PC-3 (cell line): ENCODE measurements around the gene CCND3. TPM values are rescaled to one million over a fixed set of nuclear protein-coding genes. Genes with fewer than 3 reads are reported as not detected.

Experiments used
- ATAC-seq: fragments of 200-7000 bp; cut with Tn5 transposase; 2 replicates; pipeline ENCODE4 v1.9.1; 2020; ENCODE audit warnings: mild to moderate bottlenecking, moderate library complexity
- BruUV-seq: library from RNA; stranded (reverse); fragments of 400-500 nt; replicated peaks from 2 replicates; lab custom pipeline; 2021; lab: Mats Ljungman, UMichigan
- CTCF ChIA-PET: fragments of 300-600 bp; sonication (Branson Sonifier 250); formaldehyde crosslinking; loops from one replicate; lab custom pipeline; 2022; ENCODE audit warnings: antibody characterized with exemption; lab: Charles Lee
- POLR2A ChIA-PET: fragments of 300-600 bp; sonication (Branson Sonifier 250); formaldehyde crosslinking; loops from one replicate; lab custom pipeline; 2022; ENCODE audit warnings: antibody characterized with exemption; ENCODE audit not compliant: unreplicated experiment; lab: Charles Lee
- DNase-seq: peaks from one replicate; pipeline ENCODE4 v3.0.0-alpha.2; 2015
- H2AFZ ChIP-seq: fragments of 300-600 bp; sonication (generic); 2 replicates; pipeline ENCODE4 v1.6.0; 2016; ENCODE audit warnings: antibody characterized with exemption, low read length
- H3F3A ChIP-seq: fragments of 300-600 bp; sonication (generic); one replicate; pipeline ENCODE4 v1.6.0; 2017; ENCODE audit warnings: antibody characterized with exemption, low read length, control low read depth, mild to moderate bottlenecking; ENCODE audit not compliant: unreplicated experiment
- H3K27ac ChIP-seq: fragments of 300-600 bp; sonication (generic); 2 replicates; pipeline ENCODE4 v1.5.1; 2016; ENCODE audit warnings: mild to moderate bottlenecking, low read length
- H3K27me3 ChIP-seq: fragments of 300-600 bp; sonication (generic); 2 replicates; pipeline ENCODE4 v1.6.1; 2016; ENCODE audit warnings: low read length, mixed read lengths
- H3K36me3 ChIP-seq: fragments of 300-600 bp; sonication (generic); 2 replicates; pipeline ENCODE4 v1.6.1; 2016; ENCODE audit warnings: low read depth, mixed run types, low read length, mixed read lengths
- H3K4me1 ChIP-seq: fragments of 300-600 bp; sonication (generic); 2 replicates; pipeline ENCODE4 v1.5.1; 2016; ENCODE audit warnings: low read length; ENCODE audit not compliant: insufficient read depth
- H3K4me2 ChIP-seq: fragments of 300-600 bp; sonication (generic); 2 replicates; pipeline ENCODE4 v1.6.0; 2016; ENCODE audit warnings: low read length
- H3K4me3 ChIP-seq: fragments of 300-600 bp; sonication (generic); 2 replicates; pipeline ENCODE4 v1.5.1; 2016; ENCODE audit warnings: mild to moderate bottlenecking, low read length, mixed read lengths
- H3K79me2 ChIP-seq: fragments of 300-600 bp; sonication (generic); 2 replicates; pipeline ENCODE4 v1.6.1; 2017; ENCODE audit warnings: low read length, mixed read lengths
- H3K9ac ChIP-seq: fragments of 300-600 bp; sonication (generic); 2 replicates; pipeline ENCODE4 v1.6.0; 2016; ENCODE audit warnings: mild to moderate bottlenecking, low read length
- H3K9me2 ChIP-seq: fragments of 300-600 bp; sonication (generic); replicated peaks from 2 replicates; pipeline ENCODE4 v1.6.1; 2016; ENCODE audit warnings: mixed run types, low read length, mixed read lengths
- H3K9me3 ChIP-seq: fragments of 300-600 bp; sonication (generic); 2 replicates; pipeline ENCODE4 v1.6.1; 2016; ENCODE audit warnings: low read length, mixed read lengths
- H4K20me1 ChIP-seq: fragments of 300-600 bp; sonication (generic); 2 replicates; pipeline ENCODE4 v1.6.1; 2016; ENCODE audit warnings: low read length, mixed read lengths
- CTCF ChIP-seq: fragments of 300-600 bp; sonication (generic); conservative IDR thresholded peaks from 2 replicates; pipeline ENCODE4 v1.5.1; 2017; ENCODE audit warnings: antibody characterized with exemption, low read depth, mild to moderate bottlenecking, low read length
- EZH2 ChIP-seq: fragments of 300-600 bp; sonication (generic); IDR thresholded peaks from one replicate; pipeline ENCODE4 v1.6.1; 2017; ENCODE audit warnings: antibody characterized with exemption, mild to moderate bottlenecking, low read length; ENCODE audit not compliant: unreplicated experiment
- EZH2phosphoT487 ChIP-seq: fragments of 300-600 bp; sonication (generic); IDR thresholded peaks from 2 replicates; pipeline ENCODE4 v1.6.1; 2018; ENCODE audit warnings: mild to moderate bottlenecking, antibody characterized with exemption, low read length, borderline replicate concordance
- intact Hi-C: fragments of 100-400 bp; cut with micrococcal nuclease; formaldehyde crosslinking; loops from 2 replicates; pipeline ENCODE4 v1.9.0; 2023
- total RNA-seq: library from RNA; depleted of rRNA; stranded (reverse); fragments of >200 nt; gene quantifications from 2 replicates; pipeline ENCODE4 v1.2.3, GENCODE V29; 2014

CCND3 gene
- total RNA-seq, 1 experiment from 2014 or later, result 44.7 TPM

- H3K36me3 ChIP-seq, result peaks cover 54% of the 10 kb centered on the region
- H4K20me1 ChIP-seq, result peaks cover 3% of the 10 kb centered on the region; the same call in 1 of the 2 replicates
- no peaks in the 10 kb centered on the region for H3K27me3 ChIP-seq
- H3K4me3 ChIP-seq, result no peak overlapping the region
- DNase-seq (no peak), ATAC-seq (no peak)
- peaks cover 23% of the 10 kb centered on the region for H3K79me2 ChIP-seq
- H3K4me2 ChIP-seq, result no peak overlapping the region
- H2AFZ ChIP-seq, result no peak overlapping the region
- ChIA-PET POLR2A (interaction anchor here (0.6 kb wide), 1 partner anchor 59 kb away, joined by 8 read pairs; no protein-coding TSS in a partner anchor), CTCF (interaction anchor here (1.1 to 1.8 kb wide), 2 partner anchors 134 to 147 kb away, joined by 5 to 7 read pairs; partner anchors contain the start of gene TOMM6)
- no peaks in the 10 kb centered on the region for H3K9me2 ChIP-seq
- H3K4me1 ChIP-seq, result peaks cover 24% of the 10 kb centered on the region
- intact Hi-C loops, result loop anchor here (5.0 kb wide), 1 partner anchor 148 kb away; the partner anchor contains the start of gene TOMM6
- no peaks in the 10 kb centered on the region for H3F3A ChIP-seq
- H3K9ac ChIP-seq, result no peak overlapping the region
- TF ChIP-seq EZH2phosphoT487, result no peak
- TF ChIP-seq EZH2, result no peak
- TF ChIP-seq CTCF, result no peak
- no TSS peak for BruUV-seq
- no peak overlapping the region for H3K27ac ChIP-seq
- no peaks in the 10 kb centered on the region for H3K9me3 ChIP-seq
Observed at GRCh38 chr6:41935193-41935574, 6.4 kb downstream of the CCND3 start.

DNA sequence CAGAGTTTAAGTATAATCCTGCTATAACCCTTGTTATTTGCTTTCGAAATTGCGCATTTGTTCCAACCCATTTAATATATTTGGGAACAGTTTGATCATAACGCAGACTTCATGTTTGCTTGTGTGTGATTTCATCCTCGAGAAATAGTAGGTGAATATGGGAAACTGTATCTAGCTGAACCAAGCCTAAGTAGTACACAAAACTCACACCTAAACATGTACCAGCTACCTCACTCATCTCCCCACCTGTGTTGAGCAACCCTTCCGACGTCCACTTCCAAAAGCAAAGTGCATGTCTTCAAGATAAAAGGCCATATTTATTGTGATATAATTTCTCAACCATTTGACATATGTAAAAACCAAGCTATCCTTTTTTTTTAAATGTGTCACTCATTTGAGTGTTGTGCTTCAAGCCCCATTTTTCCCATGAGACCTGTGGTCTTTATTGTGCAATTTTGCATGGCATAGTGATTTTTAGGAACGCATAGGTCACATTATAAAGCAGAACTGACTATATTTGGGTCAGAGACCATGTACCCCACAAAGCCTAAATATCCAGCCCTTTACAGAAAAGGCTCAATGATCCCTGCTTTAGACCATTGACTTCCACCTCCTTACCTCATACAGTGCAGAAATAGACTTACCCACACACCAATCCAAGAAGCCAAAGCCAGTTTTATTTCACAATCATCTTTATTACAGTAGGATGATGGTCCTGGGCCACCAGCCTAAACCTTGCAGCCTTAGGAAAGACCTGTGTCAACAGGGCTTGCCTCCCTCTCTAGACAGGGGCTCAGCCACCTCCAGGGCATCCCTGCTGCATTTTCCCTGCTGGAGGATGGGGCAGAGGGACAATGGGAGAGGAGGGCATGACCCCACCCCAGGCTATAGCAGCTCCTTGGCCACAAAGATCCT, 7.1 kb downstream of the CCND3 start:
- Histone ChIP-seq H3K4me2 (no peak overlapping the region), H3F3A (no peaks in the 10 kb centered on the region), H3K4me3 (no peak overlapping the region), H3K79me2 (peaks cover 23% of the 10 kb centered on the region), H3K9ac (no peak overlapping the region), H3K9me2 (no peaks in the 10 kb centered on the region), H3K4me1 (peaks cover 18% of the 10 kb centered on the region), H3K27ac (no peak overlapping the region), H2AFZ (no peak overlapping the region), H4K20me1 (peaks cover 10% of the 10 kb centered on the region; the same call in 1 of the 2 replicates), H3K36me3 (peaks cover 60% of the 10 kb centered on the region), H3K27me3 (no peaks in the 10 kb centered on the region), H3K9me3 (no peaks in the 10 kb centered on the region)
- no TSS peak for BruUV-seq
- ATAC-seq (no peak), DNase-seq (no peak)
- ChIA-PET CTCF (interaction anchor here (1.8 kb wide), 1 partner anchor 133 kb away, joined by 5 read pairs; no protein-coding TSS in a partner anchor), POLR2A (interaction anchor here (0.6 kb wide), 1 partner anchor 59 kb away, joined by 8 read pairs; no protein-coding TSS in a partner anchor)
- TF ChIP-seq CTCF (no peak), EZH2 (no peak), EZH2phosphoT487 (no peak)
- intact Hi-C loops, result loop anchor here (5.0 kb wide), 1 partner anchor 147 kb away; the partner anchor contains the start of gene TOMM6
